Panc1 (cell line): ENCODE data around the gene PRDM7.

Source experiments
- CTCF ChIP-seq: fragments of 450-650 bp; IDR thresholded peaks from 2 replicates; pipeline ENCODE4 v1.5.1; 2017; ENCODE audit warnings: mild to moderate bottlenecking
- SIN3A ChIP-seq: IDR thresholded peaks from 2 replicates; pipeline ENCODE4 v1.6.1; 2012; ENCODE audit warnings: low read depth, mild to moderate bottlenecking, low read length, moderate library complexity, borderline replicate concordance; ENCODE audit not compliant: insufficient read depth
- TCF7L2 ChIP-seq: IDR thresholded peaks from 2 replicates; pipeline ENCODE4 v1.6.1; 2011; ENCODE audit warnings: mild to moderate bottlenecking, low read depth, low read length, inconsistent platforms

GRCh38 chr16:90057738-90058173, 19.4 kb downstream of the PRDM7 start:
- TF ChIP-seq CTCF: no peak
- TF ChIP-seq TCF7L2: no peak
- no peak for TF ChIP-seq SIN3A
